GM12875 (cell line): Measurements from ENCODE around the gene NOP14.
"Not testable (repeated sequence)": the region's sequence is repeated elsewhere in the genome, so short reads cannot be mapped to it uniquely, and the experiment has no call there.

ENCODE experiments used
- H3K4me3 ChIP-seq: one replicate; pipeline ENCODE4 v1.5.1; 2011; ENCODE audit warnings: low read depth, low read length, control low read depth
- TF ChIP-seq, protein P1 (sequence below): IDR thresholded peaks from 2 replicates; pipeline ENCODE4 v1.5.1; 2011; ENCODE audit warnings: low read depth, mild to moderate bottlenecking, control low read depth, inconsistent platforms, low read length, moderate library complexity, borderline replicate concordance; ENCODE audit not compliant: insufficient read depth

Gene NOP14

DNA sequence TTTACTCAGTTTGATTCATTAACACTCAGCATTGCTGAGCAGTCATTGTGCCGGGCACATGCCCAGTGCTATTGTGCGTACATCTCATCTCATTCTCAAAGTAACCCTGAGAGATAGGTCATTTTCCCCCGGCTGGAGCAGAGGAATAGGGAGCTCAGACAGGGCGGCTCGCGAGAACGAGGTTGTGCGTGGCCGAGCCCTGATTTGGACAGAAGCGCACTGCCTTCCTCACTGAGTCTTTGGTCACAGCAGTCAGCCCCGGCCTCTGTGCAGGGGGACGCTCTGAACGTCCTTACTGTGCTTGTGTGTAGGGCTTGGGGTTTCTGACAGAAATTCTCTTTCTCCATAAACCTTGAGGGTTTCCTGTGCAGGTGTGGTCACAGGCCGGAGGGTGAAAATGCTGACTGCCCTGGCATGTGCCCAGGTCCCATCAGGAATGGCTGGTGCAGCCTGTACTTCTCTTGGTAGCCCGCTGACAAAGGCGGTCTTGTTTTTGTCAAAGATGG, 39.5 kb downstream of the NOP14 start:
- H3K4me3 ChIP-seq: no peak overlapping the region
- TF ChIP-seq, protein P1, sequence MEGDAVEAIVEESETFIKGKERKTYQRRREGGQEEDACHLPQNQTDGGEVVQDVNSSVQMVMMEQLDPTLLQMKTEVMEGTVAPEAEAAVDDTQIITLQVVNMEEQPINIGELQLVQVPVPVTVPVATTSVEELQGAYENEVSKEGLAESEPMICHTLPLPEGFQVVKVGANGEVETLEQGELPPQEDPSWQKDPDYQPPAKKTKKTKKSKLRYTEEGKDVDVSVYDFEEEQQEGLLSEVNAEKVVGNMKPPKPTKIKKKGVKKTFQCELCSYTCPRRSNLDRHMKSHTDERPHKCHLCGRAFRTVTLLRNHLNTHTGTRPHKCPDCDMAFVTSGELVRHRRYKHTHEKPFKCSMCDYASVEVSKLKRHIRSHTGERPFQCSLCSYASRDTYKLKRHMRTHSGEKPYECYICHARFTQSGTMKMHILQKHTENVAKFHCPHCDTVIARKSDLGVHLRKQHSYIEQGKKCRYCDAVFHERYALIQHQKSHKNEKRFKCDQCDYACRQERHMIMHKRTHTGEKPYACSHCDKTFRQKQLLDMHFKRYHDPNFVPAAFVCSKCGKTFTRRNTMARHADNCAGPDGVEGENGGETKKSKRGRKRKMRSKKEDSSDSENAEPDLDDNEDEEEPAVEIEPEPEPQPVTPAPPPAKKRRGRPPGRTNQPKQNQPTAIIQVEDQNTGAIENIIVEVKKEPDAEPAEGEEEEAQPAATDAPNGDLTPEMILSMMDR: no peak

DNA sequence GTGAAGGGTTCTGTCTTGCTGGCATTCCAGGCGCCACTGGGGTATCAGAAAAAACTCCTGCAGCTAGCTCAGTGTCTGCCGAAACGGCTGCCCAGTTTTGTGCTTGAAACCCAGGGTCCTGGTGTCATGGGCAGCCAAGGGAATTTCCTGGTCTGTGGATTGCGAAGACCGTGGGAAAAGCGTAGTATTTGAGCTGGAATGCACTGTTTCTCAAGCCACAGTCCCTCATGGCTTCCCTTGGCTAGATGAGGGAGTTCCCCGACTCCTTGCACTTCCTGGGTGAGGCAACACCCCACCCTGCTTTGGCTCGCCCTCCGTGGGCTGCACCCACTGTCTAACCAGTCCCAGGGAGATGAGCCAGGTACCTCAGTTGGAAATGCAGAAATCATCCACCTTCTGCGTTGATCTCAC, 40.1 kb downstream of the NOP14 start:
- TF ChIP-seq, protein P1: no peak
- no peak overlapping the region for H3K4me3 ChIP-seq

GRCh38 chr4:2922453-2923101, 40.6 kb downstream of the NOP14 start:
- not testable (repeated sequence) for H3K4me3 ChIP-seq

DNA sequence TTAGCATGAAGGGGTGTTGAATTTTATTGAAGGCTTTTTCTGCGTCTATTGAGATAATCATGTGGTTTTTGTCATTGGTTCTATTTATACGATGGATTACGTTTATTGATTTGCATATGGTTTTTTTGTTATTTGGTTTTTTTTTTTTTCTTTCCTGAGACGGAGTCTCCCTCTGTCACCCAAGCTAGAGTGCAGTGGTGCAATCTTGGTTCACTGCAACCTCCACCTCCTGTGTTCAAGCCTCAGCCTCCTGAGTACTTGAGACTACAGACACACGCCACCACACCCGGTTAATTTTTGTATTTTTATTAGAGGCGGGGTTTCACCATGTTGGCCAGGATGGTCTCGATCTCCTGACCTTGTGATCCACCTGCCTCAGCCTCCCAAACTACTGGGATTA, 44.5 kb downstream of the NOP14 start:
- H3K4me3 ChIP-seq: not testable (repeated sequence)

DNA sequence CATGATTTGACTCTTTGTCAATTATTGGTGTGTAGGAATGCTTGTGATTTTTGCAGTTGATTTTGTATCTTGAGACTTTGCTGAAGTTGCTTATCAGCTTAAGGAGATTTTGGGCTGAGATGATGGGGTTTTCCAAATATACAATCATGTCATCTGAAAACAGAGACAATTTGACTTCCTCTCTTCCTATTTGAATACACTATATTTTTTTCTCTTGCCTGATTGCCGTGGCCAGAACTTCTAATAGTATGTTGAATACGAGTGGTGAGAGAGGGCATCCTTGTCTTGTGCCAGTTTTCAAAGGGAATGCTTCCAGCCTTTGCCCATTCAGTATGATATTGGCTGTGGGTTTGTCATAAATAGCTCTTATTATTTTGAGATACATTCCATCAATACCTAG, 44.9 kb downstream of the NOP14 start:
- not testable (repeated sequence) for H3K4me3 ChIP-seq

- not testable (repeated sequence) for H3K4me3 ChIP-seq
These were observed 46.5 kb downstream of the NOP14 start for GRCh38 chr4:2916696-2917095.

- TF ChIP-seq, protein P1: no peak
These were observed 47.4 kb downstream of the NOP14 start for GRCh38 chr4:2915789-2916188.

GRCh38 chr4:2914256-2915126, 48.7 kb downstream of the NOP14 start:
- TF ChIP-seq, protein P1: no peak
- H3K4me3 ChIP-seq: no peak overlapping the region

More at GRCh38 chr4:2915789-2916188, 47.4 kb downstream of the NOP14 start:
- no peak overlapping the region for H3K4me3 ChIP-seq

GRCh38 chr4:2913168-2913567, 50.0 kb downstream of the NOP14 start:
- no peak overlapping the region for H3K4me3 ChIP-seq
- TF ChIP-seq, protein P1: no peak
